Omental fat pad (tissue), 4 donors: ENCODE results near the gene MORN4. TPM values are rescaled to one million over a fixed set of nuclear protein-coding genes. Genes with fewer than 3 reads are reported as not detected.

Source experiments
- ATAC-seq: fragments of 150-250 bp; one replicate; pipeline ENCODE4 v1.9.1; 2016; ENCODE audit warnings: mild to moderate bottlenecking, moderate library complexity; ENCODE audit not compliant: low FRiP score
- DNase-seq: peaks from one replicate; pipeline ENCODE4 v3.0.0-alpha.2; 2019; ENCODE audit warnings: low spot score
- CTCF ChIP-seq, 3 donors: fragments of 450-650 bp; IDR thresholded peaks; one replicate each; pipeline ENCODE4 v1.5.1; 2016 to 2017; ENCODE audit warnings: antibody characterized with exemption in 3 of 3, mild to moderate bottlenecking in 3 of 3, moderate library complexity in 2 of 3
- total RNA-seq, 4 donors: library from RNA; depleted of rRNA; stranded (reverse); fragments of >200 nt; gene quantifications; one replicate each; pipeline ENCODE4 v1.1.0, GENCODE V29; 2016

The MORN4 gene
- total RNA-seq, 4 donors from 2014 or later = 0.36 to 5.3 (median 2.5) TPM

- ATAC-seq (no peak), DNase-seq (no peak)
- TF ChIP-seq CTCF (IDR thresholded peaks at IDR 0.05) = no peak
Observed at GRCh38 chr10:97573021-97573420, 60.3 kb downstream of the MORN4 start.

- ATAC-seq = peak; percentile 51
- DNase-seq = peak; percentile 57
- no peak for TF ChIP-seq CTCF (IDR thresholded peaks at IDR 0.05)
Observed at GRCh38 chr10:97572214-97572989, 60.9 kb downstream of the MORN4 start, which contains the start of gene ANKRD2. ANKRD2 (plus strand) TSS chr10:97572779; CDS start chr10:97572789, 10 bp downstream.

GRCh38 chr10:97571622-97572021, 61.7 kb downstream of the MORN4 start:
- DNase-seq (no peak), ATAC-seq (no peak)
- TF ChIP-seq CTCF (IDR thresholded peaks at IDR 0.05) = no peak

GRCh38 chr10:97570789-97571471, 62.4 kb downstream of the MORN4 start:
- ATAC-seq (no peak), DNase-seq (no peak)
- TF ChIP-seq CTCF (IDR thresholded peaks at IDR 0.05) = no peak

- no peak for ATAC-seq
- no peak for TF ChIP-seq CTCF (IDR thresholded peaks at IDR 0.05)
- DNase-seq = no peak
Observed at GRCh38 chr10:97570146-97570788, 63.0 kb downstream of the MORN4 start.

- ATAC-seq (peak; percentile 25), DNase-seq (no peak)
- no peak for TF ChIP-seq CTCF (IDR thresholded peaks at IDR 0.05)
Observed at GRCh38 chr10:97567891-97568290, 65.4 kb downstream of the MORN4 start.
